AG09309 (cell line): Measurements from ENCODE around the gene SEM1.
"Not testable (repeated sequence)": the region's sequence is repeated elsewhere in the genome, so short reads cannot be mapped to it uniquely, and the experiment has no call there.

Experiments
- DNase-seq: peaks from one replicate; pipeline ENCODE4 v3.0.0-alpha.2; 2010; ENCODE audit warnings: low read depth
- H3K4me3 ChIP-seq: 2 replicates; pipeline ENCODE4 v1.5.1; 2011; ENCODE audit warnings: mild to moderate bottlenecking, low read depth, low read length, moderate library complexity; ENCODE audit not compliant: control insufficient read depth
- TF ChIP-seq, protein P1 (sequence below): IDR thresholded peaks from 2 replicates; pipeline ENCODE4 v1.5.1; 2011; ENCODE audit warnings: mild to moderate bottlenecking, low read depth, low read length, inconsistent platforms; ENCODE audit not compliant: insufficient read depth, control insufficient read depth; ENCODE audit errors: missing control alignments

Gene SEM1

DNA sequence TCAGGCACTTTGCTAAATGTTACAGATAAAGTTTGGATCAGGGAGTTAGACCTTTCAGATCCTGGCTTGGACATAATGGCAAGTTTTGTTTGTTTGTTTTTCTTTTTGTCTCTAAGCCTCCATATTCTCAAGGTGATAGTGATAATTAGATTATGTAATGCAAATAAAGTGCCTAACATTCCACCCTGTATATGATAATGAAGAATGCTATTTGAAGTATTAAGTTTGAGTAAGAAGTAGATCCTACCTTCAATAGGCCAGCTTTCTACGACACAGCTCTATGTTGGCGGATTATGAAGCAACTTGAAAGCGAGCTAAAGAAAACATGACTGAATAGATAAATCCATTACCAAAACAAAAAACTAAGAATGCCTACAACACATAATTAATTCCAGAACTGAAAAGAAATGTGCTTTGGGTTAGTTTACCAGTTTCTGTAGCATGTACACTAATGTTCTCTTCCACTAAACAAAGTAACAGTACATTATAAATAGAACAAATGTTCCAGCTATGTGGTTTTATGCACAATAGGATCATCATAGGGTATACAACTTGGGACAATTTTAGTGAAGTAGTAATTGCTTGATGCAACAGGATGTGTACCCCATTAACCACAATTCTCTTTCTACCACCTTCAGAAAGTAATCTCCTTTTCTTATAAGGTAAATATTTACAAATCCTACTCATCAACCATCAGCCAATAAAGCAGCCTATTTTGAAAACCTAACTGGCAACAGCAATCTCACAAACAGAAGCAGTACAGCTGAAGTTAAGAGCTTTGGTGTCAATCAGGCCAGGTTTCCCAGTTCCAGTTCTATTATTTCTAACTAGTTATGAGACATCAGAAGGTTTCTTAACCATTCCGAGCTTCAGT is 1.5 kb downstream of the SEM1 start:
- H3K4me3 ChIP-seq: no peak overlapping the region; the same call in 1 of the 2 replicates
- TF ChIP-seq, protein P1, sequence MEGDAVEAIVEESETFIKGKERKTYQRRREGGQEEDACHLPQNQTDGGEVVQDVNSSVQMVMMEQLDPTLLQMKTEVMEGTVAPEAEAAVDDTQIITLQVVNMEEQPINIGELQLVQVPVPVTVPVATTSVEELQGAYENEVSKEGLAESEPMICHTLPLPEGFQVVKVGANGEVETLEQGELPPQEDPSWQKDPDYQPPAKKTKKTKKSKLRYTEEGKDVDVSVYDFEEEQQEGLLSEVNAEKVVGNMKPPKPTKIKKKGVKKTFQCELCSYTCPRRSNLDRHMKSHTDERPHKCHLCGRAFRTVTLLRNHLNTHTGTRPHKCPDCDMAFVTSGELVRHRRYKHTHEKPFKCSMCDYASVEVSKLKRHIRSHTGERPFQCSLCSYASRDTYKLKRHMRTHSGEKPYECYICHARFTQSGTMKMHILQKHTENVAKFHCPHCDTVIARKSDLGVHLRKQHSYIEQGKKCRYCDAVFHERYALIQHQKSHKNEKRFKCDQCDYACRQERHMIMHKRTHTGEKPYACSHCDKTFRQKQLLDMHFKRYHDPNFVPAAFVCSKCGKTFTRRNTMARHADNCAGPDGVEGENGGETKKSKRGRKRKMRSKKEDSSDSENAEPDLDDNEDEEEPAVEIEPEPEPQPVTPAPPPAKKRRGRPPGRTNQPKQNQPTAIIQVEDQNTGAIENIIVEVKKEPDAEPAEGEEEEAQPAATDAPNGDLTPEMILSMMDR: no peak
- DNase-seq: no peak

DNA sequence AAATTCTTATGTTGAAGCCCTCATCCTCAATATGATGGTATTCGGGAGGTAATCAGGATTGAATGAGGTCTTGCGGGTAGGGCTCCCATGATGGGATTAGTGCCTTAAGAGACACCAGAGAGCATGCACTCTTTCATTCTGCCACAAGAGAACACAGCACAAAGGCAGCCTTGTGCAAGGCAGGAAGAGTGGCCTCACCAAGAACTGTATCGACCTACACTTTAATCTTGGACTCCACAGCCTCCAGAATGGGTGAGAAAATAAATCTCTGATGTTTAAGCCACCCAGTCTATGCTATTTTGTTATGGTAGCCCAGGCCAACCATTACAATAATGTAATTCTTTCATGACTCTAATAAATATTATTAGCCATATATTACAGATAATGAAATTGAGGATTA is 8.4 kb downstream of the SEM1 start:
- no peak for DNase-seq
- TF ChIP-seq, protein P1: no peak
- no peak overlapping the region for H3K4me3 ChIP-seq

DNA sequence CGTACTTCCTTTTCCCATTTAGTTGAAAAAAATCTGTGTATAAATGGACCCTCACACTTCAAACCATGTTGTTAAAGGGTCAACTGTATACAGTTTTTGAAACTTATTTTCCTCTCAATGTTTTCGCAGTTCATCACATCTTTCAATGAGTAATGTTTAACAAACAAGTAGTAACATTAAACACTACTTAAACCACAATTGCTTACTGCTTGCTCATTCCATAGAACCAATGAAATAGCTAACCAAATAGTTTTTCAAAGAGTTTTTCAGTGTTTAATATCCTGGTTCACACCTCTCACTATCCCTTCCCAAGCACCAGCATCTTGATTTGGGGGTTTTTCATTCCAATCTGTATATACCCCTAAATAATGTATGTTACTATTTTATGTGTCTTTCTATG is 9.1 kb downstream of the SEM1 start:
- no peak for DNase-seq
- TF ChIP-seq, protein P1: no peak
- H3K4me3 ChIP-seq: no peak overlapping the region

DNA sequence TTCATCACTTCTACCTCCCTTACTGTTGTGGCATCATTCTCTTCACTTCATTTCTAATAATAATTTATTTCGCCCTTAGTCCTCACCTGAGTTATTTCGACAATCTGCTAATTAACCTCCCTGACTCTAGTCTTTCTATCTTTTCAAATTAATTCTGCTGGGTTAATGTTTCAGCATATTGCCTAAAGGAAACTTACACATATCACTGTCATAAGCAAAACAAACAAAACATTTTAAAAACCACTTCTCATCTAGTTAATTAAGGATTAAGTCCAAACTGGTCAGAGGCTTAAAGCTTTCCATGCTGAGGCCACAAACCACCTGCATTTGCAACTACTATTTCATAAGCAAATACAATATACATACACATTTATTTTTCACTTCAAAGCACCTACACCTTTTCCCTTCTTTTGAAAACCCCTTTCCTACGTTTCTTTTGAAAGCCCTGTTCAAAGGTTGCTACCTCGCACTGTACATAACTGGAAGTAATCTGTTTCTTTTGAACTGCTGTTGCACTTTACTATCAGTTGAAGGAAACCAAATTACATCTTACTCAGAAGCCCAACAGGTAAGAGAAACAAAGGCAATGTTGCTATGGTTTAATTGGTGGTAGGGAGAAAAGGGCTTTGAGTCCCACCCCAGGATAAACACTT is 10.3 kb downstream of the SEM1 start:
- no peak overlapping the region for H3K4me3 ChIP-seq
- TF ChIP-seq, protein P1: no peak
- no peak for DNase-seq

DNA sequence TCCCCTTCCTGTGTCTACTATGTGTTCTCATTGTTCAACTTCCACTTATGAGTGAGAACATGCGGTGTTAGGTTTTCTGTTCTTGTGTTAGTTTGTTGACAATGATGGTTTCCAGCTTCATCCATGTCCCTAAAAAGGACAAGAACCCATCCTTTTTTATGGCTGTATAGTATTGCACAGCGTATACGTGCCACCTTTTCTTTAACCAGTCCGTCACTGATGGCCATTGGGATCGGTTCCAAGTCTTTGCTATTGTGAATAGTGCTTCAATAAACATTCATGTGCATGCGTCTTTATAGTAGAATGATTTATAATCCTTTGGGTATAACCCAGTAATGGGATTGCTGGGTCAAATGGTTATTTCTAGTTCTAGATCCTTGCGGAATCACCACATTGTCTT is 11.2 kb downstream of the SEM1 start:
- not testable (repeated sequence) for DNase-seq, H3K4me3 ChIP-seq

DNA sequence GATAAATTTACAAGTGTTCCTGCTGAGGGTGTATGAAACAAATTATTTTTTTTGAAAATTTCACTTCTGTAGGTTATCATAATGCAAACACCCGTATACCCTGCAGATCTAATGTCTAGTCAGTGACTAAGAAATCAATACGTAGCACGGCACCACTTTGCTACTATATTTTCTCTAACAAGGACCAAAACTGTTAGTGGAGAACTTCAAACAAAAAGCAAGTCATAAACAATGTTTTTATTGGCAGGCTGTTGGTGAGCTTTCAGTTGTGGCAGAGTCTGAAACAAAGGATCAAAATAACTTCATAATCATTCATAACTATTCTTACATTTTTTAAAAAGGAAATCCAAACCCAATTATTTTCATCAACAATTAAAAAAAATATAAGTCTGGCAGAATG is 11.8 kb downstream of the SEM1 start:
- TF ChIP-seq, protein P1: no peak
- no peak overlapping the region for H3K4me3 ChIP-seq
- DNase-seq: no peak

DNA sequence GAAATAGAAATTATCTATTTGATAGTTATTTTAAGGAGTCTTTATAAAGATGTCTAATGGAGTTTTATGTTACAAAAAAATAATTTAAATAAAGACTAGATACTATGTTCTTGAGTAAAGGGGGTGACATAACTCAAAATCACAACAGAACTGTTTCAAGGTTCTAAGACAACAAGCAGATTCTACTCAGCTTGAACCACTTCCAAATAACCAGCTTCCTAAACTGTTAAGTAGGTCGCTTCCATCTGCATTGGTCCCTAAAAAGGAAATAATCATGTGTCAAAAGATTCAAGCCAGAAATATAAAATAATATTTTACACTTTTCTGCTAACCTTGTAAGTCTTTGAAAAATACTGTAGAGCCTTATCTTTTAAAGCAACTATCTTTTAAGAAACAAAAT is 14.1 kb downstream of the SEM1 start:
- TF ChIP-seq, protein P1: no peak
- no peak for DNase-seq
- H3K4me3 ChIP-seq: no peak overlapping the region
